Bronchial epithelial cell (primary cell): Measurements from ENCODE around the gene IKZF3. TPM values are rescaled to one million over a fixed set of nuclear protein-coding genes. Genes with fewer than 3 reads are reported as not detected.

Experiments used
- DNase-seq: peaks from one replicate; pipeline ENCODE4 v3.0.0-alpha.2; 2010; ENCODE audit warnings: low read depth
- FAIRE-seq: peaks from 2 replicates; lab custom pipeline; 2011; peaks lifted over from hg19 to GRCh38; lab: Jason Lieb, UNC
- H3K27me3 ChIP-seq: 2 replicates; pipeline ENCODE4 v1.5.1; 2011; ENCODE audit warnings: low read length; ENCODE audit not compliant: control insufficient read depth, insufficient read depth
- H3K36me3 ChIP-seq: 2 replicates; pipeline ENCODE4 v1.5.1; 2011; ENCODE audit warnings: low read length; ENCODE audit not compliant: control insufficient read depth, insufficient read depth
- H3K4me3 ChIP-seq: 2 replicates; pipeline ENCODE4 v1.5.1; 2011; ENCODE audit warnings: mild to moderate bottlenecking, low read depth, low read length, control low read depth
- CTCF ChIP-seq: IDR thresholded peaks from 2 replicates; pipeline ENCODE4 v1.5.1; 2011; ENCODE audit warnings: mild to moderate bottlenecking, moderate library complexity, low read length, control low read depth, inconsistent platforms; ENCODE audit not compliant: insufficient read depth, severe bottlenecking
- total RNA-seq: library from RNA; depleted of rRNA; stranded (reverse); fragments of >200 nt; gene quantifications from 2 replicates; pipeline ENCODE4 v1.2.1, GENCODE V29; 2014

The IKZF3 gene
- total RNA-seq, 1 donor from 2014 or later, result not detected

GRCh38 chr17:39871801-39872200, 7.7 kb upstream of the IKZF3 start:
- DNase-seq (no peak), FAIRE-seq (no peak)
- Histone ChIP-seq H3K4me3 (no peak overlapping the region), H3K36me3 (no peaks in the 10 kb centered on the region), H3K27me3 (peaks cover 7% of the 10 kb centered on the region)
- TF ChIP-seq CTCF, result no peak

- peaks cover 7% of the 10 kb centered on the region for H3K27me3 ChIP-seq
- FAIRE-seq (no peak), DNase-seq (no peak)
- H3K36me3 ChIP-seq, result no peaks in the 10 kb centered on the region
- TF ChIP-seq CTCF, result no peak
- H3K4me3 ChIP-seq, result no peak overlapping the region
These were observed 6.7 kb upstream of the IKZF3 start for GRCh38 chr17:39870776-39871175.

- H3K4me3 ChIP-seq, result no peak overlapping the region
- no peak for FAIRE-seq
- no peak for TF ChIP-seq CTCF
- no peak for DNase-seq
- no peaks in the 10 kb centered on the region for H3K36me3 ChIP-seq
- peaks cover 15% of the 10 kb centered on the region for H3K27me3 ChIP-seq
These were observed 4.4 kb upstream of the IKZF3 start for GRCh38 chr17:39868554-39868942.

- DNase-seq (no peak), FAIRE-seq (no peak)
- TF ChIP-seq CTCF, result no peak
- Histone ChIP-seq H3K27me3 (peaks cover 17% of the 10 kb centered on the region), H3K36me3 (no peaks in the 10 kb centered on the region), H3K4me3 (no peak within 1 kb of the TSS)
These were observed 3.9 kb upstream of the IKZF3 start, which contains the start of gene ZPBP2 for GRCh38 chr17:39867880-39868553. TSS of gene ZPBP2 (plus strand) at chr17:39868202. CDS start at chr17:39868355, 153 bp downstream.

- FAIRE-seq, result no peak
- no peak for DNase-seq
- Histone ChIP-seq H3K27me3 (peaks cover 16% of the 10 kb centered on the region), H3K36me3 (no peaks in the 10 kb centered on the region), H3K4me3 (no peak overlapping the region)
- no peak for TF ChIP-seq CTCF
These were observed 3.2 kb upstream of the IKZF3 start for GRCh38 chr17:39867084-39867879.
